GM19025 (cell line): ENCODE data around the gene SH3BP1.

Source experiments
- ATAC-seq: cut with Tn5 transposase; IDR thresholded peaks from one replicate; pipeline ENCODE4 v1.9.1; 2021; ENCODE audit warnings: mild to moderate bottlenecking, low read depth, moderate library complexity; ENCODE audit not compliant: unreplicated experiment

SH3BP1 gene

GRCh38 chr22:37701141-37701786 is 61.8 kb downstream of the SH3BP1 start:
- ATAC-seq = no peak

DNA sequence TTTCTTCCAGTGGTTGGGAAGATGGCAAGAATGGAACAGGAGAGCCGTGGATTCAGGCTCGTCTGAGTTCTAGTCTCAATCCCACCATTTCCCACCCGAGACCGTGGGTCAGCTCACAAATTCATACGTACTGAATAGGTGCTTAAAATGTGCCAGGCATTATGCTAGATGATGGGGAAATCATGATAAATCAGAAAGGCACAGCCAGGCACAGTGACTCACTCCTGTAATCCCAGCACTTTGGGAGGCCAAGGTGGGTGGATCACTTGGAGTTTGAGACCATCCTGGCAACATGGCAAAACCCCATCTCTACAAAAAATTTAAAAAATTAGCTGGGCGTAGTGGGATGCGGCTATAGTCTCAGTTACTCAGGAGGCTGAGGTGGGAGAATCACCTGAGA is 64.4 kb downstream of the SH3BP1 start:
- no peak for ATAC-seq

GRCh38 chr22:37704645-37705044 is 65.2 kb downstream of the SH3BP1 start:
- ATAC-seq = no peak

DNA sequence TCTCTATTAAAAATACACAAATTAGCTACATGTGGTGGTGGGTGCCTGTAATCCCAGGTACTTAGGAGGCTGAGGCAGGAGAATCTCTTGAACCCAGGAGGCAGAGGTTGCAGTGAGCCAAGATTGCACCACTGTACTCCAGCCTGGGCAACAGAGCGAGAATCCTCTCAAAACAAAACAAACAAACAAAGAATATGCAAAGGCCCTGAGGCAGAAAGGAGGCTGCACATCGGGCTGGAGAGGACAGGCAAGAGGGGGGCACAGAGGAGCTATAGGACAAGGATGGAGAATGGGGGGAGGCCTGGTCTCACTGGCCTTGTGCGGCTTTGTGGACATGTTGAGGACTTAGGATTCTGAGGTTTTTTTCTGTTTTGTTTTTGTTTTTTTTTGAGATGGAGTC is 65.7 kb downstream of the SH3BP1 start:
- no peak for ATAC-seq
